Measurements from ENCODE around the gene RCAN2. TPM values are rescaled to one million over a fixed set of nuclear protein-coding genes. Genes with fewer than 3 reads are reported as not detected.

RCAN2 gene
- total RNA-seq, 1 donor from 2014 or later = 17.0 TPM

DNA sequence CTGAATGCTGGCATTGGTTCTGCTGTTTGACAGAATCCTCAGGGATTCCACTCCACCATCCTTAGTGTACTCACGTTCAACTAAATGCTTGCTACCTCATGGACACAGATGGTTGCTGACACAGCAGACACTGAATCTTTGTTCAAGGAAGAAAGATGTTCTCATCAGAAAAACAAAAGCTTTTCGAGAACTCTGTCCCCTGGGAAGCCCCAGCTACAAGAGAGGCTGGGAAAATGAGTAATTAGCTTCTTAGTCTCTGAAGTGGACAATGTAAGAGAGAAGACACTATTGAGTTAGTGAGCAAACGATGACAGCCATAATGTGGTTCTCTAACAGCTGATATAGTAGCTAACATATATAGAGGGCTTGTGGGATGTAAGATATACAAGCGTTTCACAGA lies 289.5 kb downstream of the RCAN2 start:
- H3K9me3 Mint-ChIP-seq (ENCODE audit: unreplicated experiment) = no peaks in the 10 kb centered on the region
- no peaks in the 10 kb centered on the region for H3K36me3 Mint-ChIP-seq (ENCODE audit: low read depth, unreplicated experiment)
- DNase-seq (ENCODE audit: low spot score) = no peak

GRCh38 chr6:46199387-46199786 lies 291.9 kb downstream of the RCAN2 start:
- Mint-ChIP-seq H3K36me3 (ENCODE audit: low read depth, unreplicated experiment) (no peaks in the 10 kb centered on the region), H3K9me3 (ENCODE audit: unreplicated experiment) (no peaks in the 10 kb centered on the region), H3K4me1 (ENCODE audit: unreplicated experiment) (peaks cover 3% of the 10 kb centered on the region), H3K4me3 (ENCODE audit: unreplicated experiment) (no peak overlapping the region), H3K27ac (ENCODE audit: unreplicated experiment) (no peak overlapping the region), H3K27me3 (ENCODE audit: unreplicated experiment) (peaks cover 2% of the 10 kb centered on the region)
- no peak for TF ChIP-seq CTCF (IDR thresholded peaks at IDR 0.05; ENCODE audit: unreplicated experiment)
- no peak for DNase-seq (ENCODE audit: low spot score)

More for the DNA sequence above, 289.5 kb downstream of the RCAN2 start:
- H3K27ac Mint-ChIP-seq (ENCODE audit: unreplicated experiment) = no peak overlapping the region
- TF ChIP-seq CTCF (IDR thresholded peaks at IDR 0.05; ENCODE audit: unreplicated experiment) = no peak
- peaks cover 2% of the 10 kb centered on the region for H3K27me3 Mint-ChIP-seq (ENCODE audit: unreplicated experiment)
- peaks cover 3% of the 10 kb centered on the region for H3K4me1 Mint-ChIP-seq (ENCODE audit: unreplicated experiment)
- H3K4me3 Mint-ChIP-seq (ENCODE audit: unreplicated experiment) = no peak overlapping the region

GRCh38 chr6:46191961-46192360 lies 299.3 kb downstream of the RCAN2 start:
- Mint-ChIP-seq H3K36me3 (ENCODE audit: low read depth, unreplicated experiment) (no peaks in the 10 kb centered on the region), H3K4me1 (ENCODE audit: unreplicated experiment) (no peaks in the 10 kb centered on the region), H3K27me3 (ENCODE audit: unreplicated experiment) (no peaks in the 10 kb centered on the region), H3K27ac (ENCODE audit: unreplicated experiment) (no peak overlapping the region), H3K9me3 (ENCODE audit: unreplicated experiment) (no peaks in the 10 kb centered on the region), H3K4me3 (ENCODE audit: unreplicated experiment) (no peak overlapping the region)
- TF ChIP-seq CTCF (IDR thresholded peaks at IDR 0.05; ENCODE audit: unreplicated experiment) = no peak
- no peak for DNase-seq (ENCODE audit: low spot score)

GRCh38 chr6:46190889-46191288 lies 300.4 kb downstream of the RCAN2 start:
- Mint-ChIP-seq H3K36me3 (ENCODE audit: low read depth, unreplicated experiment) (no peaks in the 10 kb centered on the region), H3K4me3 (ENCODE audit: unreplicated experiment) (no peak overlapping the region), H3K27me3 (ENCODE audit: unreplicated experiment) (no peaks in the 10 kb centered on the region), H3K9me3 (ENCODE audit: unreplicated experiment) (no peaks in the 10 kb centered on the region), H3K4me1 (ENCODE audit: unreplicated experiment) (no peaks in the 10 kb centered on the region), H3K27ac (ENCODE audit: unreplicated experiment) (no peak overlapping the region)
- no peak for DNase-seq (ENCODE audit: low spot score)
- TF ChIP-seq CTCF (IDR thresholded peaks at IDR 0.05; ENCODE audit: unreplicated experiment) = no peak

- no peak for TF ChIP-seq CTCF (IDR thresholded peaks at IDR 0.05; ENCODE audit: unreplicated experiment)
- Mint-ChIP-seq H3K4me1 (ENCODE audit: unreplicated experiment) (no peaks in the 10 kb centered on the region), H3K36me3 (ENCODE audit: low read depth, unreplicated experiment) (no peaks in the 10 kb centered on the region), H3K27me3 (ENCODE audit: unreplicated experiment) (no peaks in the 10 kb centered on the region), H3K9me3 (ENCODE audit: unreplicated experiment) (no peaks in the 10 kb centered on the region), H3K4me3 (ENCODE audit: unreplicated experiment) (no peak overlapping the region), H3K27ac (ENCODE audit: unreplicated experiment) (no peak overlapping the region)
- DNase-seq (ENCODE audit: low spot score) = no peak
Measured at GRCh38 chr6:46189726-46190125, 301.5 kb downstream of the RCAN2 start.
